ENCODE results near the gene CDK16.

CDK16 gene

GRCh38 chrX:47186096-47186740 is 32.3 kb upstream of the CDK16 start:
- no peak for DNase-seq

GRCh38 chrX:47187106-47187677 is 31.3 kb upstream of the CDK16 start:
- no peak for DNase-seq

DNA sequence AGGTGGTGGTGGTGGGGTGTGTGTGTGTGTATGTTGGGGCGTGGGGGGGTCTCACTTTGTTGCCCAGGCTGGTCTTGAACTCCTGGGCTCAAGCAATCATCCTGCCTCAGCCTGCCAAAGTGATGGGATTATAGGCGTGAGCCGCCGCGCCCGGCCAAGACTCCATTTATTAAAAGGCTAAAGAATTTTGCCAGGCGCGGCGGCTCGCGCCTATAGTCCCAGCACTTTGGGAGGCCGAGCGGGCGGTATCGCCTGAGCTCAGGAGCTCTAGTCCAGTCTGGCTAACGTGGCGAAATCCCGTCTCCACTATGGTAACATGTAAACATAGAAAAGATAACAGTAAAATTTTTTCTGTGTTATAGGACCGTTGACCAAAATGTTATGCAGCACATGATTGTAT is 28.6 kb upstream of the CDK16 start:
- no peak for DNase-seq

- peak; percentile 79 to 84 for DNase-seq
Measured at GRCh38 chrX:47190445-47191269, 27.8 kb upstream of the CDK16 start.

DNA sequence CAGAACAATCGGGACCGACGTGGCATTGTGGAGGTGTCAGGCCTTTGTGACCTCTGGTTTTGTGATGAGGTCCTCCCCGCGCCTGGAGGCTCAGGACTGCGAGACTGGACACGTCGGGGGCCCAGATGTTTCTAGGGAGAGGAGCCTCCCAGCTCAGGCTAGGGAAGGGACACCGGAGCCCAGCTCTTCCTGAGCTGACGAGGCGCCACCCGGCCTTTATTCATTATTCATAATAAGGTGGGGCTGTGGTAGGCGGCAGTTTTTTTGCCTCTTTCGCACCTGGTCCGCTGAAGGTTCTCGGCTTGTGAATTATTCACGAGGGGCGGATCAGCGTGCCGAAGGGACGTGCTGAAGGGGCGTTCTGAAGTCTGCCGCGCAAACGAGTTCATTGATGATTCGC is 27.1 kb upstream of the CDK16 start:
- no peak for DNase-seq

- DNase-seq = no peak
Measured at GRCh38 chrX:47191806-47192401, 26.6 kb upstream of the CDK16 start.

DNA sequence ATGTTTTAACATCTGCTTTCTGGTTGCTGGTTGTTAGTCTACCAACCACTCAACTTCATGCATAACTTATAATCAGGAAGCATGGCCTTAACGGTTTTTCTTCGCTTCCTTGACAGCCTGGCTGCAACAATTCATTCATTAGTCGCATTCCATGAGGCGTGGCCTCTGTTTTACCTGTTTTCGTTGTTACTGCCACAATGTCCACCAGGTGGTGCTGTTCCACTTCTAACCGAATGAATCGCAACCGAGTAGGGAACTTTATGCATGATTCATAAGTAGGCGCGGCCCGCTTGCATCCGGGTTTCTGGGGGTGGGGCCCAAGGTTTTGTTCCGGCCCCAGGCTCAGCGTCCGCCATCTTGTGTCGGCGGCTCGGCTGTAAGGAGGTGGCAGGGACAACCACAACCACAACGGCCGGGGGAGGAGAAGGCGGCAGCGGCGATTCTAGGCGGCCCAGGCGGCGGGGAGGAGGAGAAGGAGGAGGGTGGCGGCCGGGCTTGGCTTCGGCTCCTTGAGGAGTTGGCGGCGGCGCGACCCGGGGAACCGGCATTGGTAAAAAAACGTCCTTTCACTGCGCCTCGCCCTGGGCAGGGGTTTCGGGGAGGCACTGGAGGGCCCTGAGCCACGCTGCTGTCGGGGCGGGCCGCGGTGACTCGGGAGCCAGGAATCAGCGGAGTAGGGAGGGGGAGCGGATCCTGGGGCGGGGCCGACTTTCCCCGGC is 24.8 kb upstream of the CDK16 start, which contains the start of gene UBA1:
UBA1 (plus strand) TSS at position 355 of the 719 bp plus-strand sequence. CDS start 4,974 bp downstream, outside the sequence.
- DNase-seq = peak; percentile 94 to 96

GRCh38 chrX:47194194-47194787 is 24.2 kb upstream of the CDK16 start:
- DNase-seq = no peak

DNA sequence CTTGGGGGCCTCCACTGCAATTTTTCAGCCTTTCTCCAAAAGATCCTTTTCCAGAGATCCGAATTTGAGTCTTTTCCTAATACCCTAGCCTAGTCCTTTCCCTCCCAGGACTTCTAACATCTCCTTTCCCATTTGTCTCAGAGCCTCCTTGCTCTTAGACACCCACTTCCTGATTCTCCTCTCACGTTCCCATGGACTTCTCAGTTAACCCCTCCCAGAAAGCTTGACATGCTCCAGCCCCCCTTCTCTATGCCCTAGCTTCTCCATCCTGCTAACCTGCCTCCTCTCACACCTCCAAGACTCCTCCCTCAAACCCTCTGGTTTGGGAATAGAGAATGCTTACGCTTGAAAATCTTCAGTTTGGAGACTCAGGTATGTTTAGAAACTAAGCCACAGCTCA is 22.4 kb upstream of the CDK16 start:
- no peak for DNase-seq

GRCh38 chrX:47197526-47197925 is 21.0 kb upstream of the CDK16 start:
- no peak for DNase-seq

DNA sequence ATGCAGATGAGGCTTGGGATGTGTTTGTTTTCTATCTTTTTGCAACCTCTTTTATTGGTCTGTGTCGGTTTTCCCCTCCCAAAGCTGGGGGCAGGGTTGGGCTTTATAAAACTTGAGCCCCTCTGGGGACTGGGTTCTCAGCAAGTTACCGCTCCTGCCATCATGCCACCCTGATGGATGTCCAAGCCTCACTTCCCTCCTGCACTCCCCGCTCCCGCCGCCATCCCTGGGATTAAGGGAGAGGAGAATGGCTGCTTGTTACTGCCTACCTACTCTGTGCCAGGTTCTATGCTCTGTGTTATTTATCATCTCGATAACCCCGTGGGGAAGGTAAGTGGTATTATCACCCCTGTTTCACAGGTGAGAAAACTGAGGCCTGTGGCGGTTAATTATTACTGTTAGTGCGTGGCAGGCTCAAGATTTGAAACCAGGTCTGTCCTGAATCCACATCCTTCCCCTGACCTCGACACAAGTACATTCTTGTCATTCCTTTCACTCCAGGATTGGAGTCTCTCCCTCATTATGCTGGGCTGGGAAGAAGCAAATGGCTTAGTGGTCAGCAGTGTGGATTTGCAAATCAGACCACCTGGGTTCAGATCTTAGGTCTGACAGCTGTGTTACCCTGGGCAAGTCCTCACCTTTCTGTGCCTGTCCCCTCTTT is 20.3 kb upstream of the CDK16 start:
- no peak for DNase-seq

- no peak for DNase-seq
Measured at GRCh38 chrX:47198687-47199080, 19.8 kb upstream of the CDK16 start.

DNA sequence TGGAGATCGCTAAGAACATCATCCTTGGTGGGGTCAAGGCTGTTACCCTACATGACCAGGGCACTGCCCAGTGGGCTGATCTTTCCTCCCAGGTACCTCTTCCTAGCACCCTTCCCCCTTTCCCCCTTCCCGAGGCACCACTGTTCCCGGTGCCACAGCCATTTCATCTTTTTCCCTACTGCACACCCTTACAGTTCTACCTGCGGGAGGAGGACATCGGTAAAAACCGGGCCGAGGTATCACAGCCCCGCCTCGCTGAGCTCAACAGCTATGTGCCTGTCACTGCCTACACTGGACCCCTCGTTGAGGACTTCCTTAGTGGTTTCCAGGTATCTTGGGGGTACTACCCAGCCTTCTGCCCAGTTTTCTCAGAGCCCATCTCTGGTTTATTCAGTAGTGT is 19.2 kb upstream of the CDK16 start:
- no peak for DNase-seq

DNA sequence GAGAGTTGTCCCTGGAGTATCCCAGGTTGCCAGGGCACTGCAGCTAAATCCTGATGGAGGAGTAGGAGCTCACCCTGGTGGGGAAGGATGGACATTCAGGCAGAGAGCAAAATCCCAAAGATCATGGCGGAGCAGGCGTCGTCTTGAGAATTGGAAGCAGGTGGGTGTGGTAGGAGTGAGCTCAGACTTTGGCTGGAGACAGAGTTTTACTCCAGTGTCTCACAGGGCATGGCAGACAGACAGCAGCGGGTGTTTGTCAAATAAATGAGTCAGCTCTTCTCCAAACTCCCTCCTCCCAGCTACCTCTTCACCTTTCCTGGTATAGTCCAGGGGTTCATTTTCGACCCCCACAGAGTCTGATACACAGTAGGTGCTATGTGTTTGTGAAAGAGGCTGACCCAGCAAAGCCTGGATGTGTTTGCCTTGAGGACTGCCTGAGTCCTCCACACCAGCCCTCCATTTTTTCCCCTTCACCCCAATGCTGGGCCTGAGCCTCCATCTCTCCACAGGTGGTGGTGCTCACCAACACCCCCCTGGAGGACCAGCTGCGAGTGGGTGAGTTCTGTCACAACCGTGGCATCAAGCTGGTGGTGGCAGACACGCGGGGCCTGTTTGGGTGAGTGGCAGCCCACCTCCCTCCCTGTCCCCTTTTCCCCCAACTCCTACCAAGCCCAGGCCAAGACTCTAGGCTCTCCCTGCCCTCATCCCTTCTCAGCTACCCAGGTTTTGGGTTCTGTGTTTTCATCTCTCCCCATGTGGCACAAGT is 17.9 kb upstream of the CDK16 start:
- no peak for DNase-seq

DNA sequence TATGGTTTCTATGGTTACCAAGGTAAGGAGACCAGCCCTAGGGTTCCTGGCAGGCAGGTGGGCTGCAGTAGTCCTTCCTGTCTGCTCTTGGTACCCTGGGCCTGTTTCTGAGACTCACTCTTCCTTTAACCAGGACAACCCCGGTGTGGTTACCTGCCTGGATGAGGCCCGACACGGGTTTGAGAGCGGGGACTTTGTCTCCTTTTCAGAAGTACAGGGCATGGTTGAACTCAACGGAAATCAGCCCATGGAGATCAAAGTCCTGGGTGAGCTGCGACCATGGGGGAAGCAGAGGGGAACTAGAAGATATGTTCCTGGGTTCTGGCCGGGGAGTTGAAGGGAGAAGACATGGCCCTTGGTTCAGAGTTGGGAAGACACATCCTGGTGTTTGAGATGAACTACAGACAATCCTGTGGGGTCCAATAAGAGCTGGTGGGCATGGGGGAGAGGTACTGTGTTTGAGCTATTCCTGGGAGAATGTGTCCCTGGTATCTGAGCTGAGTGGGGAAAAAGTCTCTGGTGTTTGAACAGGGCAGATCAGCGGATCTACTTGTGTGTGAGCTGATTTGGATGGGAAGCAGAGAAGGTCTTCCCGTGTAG is 17.0 kb upstream of the CDK16 start:
- no peak for DNase-seq

- no peak for DNase-seq
Measured at GRCh38 chrX:47202316-47202715, 16.2 kb upstream of the CDK16 start.

DNA sequence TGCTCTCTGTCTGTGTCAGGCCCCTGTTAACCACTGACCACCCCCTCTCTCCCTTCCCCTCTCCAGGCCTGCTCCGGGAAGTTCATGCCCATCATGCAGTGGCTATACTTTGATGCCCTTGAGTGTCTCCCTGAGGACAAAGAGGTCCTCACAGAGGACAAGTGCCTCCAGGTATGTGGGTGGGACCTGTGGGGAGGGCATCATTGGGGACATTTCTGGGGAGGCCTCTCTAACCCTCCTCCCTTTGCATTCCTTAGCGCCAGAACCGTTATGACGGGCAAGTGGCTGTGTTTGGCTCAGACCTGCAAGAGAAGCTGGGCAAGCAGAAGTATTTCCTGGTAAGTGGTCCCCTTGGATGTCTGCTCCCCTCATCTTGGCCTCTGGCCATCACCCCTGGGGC is 15.6 kb upstream of the CDK16 start:
- no peak for DNase-seq

- DNase-seq = no peak
Measured at GRCh38 chrX:47204970-47205369, 13.5 kb upstream of the CDK16 start.

DNA sequence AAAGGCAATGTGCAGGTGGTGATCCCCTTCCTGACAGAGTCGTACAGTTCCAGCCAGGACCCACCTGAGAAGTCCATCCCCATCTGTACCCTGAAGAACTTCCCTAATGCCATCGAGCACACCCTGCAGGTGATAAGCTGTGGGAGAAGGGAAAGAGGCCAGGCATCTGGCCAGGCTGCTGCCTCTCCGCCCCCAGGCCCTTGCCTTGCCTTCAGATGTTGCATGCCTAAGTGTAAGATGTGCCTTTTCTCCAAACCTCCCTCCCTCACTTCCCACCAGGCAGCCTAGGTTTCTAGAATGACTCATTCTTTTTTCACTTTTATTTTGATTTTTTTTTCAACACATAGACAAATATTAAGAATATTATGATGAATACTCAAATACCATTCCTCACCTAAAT is 12.2 kb upstream of the CDK16 start:
- no peak for DNase-seq

DNA sequence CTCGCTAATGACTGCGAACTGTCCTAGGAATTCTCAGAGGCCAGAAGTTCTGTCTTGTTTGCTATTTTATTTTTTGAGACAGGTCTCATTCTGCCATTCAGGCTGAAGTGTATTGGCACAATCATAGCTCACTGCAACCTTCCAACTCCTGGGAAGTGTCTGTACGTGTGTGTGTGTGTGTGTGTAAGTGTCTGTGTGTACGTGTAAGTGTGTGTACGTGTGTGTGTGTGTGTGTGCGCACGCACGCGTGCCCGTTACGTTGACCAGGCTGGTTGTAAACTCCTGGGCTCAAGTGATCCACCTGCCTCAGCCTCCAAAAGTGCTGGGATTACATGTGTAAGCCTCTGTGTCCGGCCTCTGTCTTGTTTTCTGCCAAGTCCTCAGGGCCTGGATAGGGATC is 10.4 kb upstream of the CDK16 start:
- no peak for DNase-seq
